Measurements from ENCODE around the gene PPP1R16B. TPM values are rescaled to one million over a fixed set of nuclear protein-coding genes. Genes with fewer than 3 reads are reported as not detected.
"Not testable (repeated sequence)": the region's sequence is repeated elsewhere in the genome, so short reads cannot be mapped to it uniquely, and the experiment has no call there.

PPP1R16B gene
- total RNA-seq, 5 donors from 2014 or later (not counting 1 experiment from before 2014, with no cell fraction given), result 32.0 to 58.5 (median 50.2) TPM

DNA sequence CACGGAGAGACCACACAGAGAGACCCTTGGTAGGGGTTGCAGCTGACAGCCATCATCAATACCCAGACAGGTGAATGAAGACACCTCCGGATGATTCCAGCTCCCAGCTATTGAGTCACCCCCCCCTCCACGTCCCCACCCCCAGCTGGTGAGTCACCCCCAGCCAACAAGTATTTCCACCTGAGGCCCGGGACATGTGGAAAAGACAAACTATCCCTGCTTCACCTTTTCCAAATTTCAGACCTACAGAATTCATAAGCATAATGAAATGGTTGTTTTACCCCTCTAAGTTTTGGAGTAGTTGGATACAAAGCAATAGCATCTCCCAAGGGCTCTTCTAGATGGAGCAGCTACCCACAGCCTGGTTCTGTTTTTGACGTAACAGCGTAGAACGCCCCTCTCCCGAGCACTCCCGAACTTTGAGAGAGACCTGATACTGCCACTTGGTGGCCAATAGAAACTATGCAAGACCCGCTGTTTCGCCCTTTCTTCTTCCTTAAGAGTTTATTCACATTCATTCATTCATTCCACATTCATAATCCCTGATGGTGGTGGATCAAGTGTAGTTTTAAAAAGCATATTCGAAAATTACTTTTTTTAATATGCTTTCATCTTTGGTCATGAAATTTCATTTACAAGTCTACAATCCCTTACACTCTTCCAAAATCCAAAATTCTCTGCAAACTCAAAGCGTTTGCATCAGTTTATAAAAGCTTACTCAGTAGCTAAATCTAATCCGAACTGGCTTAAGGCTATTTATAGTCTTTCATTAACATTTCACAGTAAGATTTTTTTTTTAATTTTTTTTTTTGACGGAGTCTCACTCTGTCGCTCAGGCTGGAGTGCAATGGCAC is 15.1 kb upstream of the PPP1R16B start:
- WGBS (ENCODE audit: insufficient coverage), result 89% methylated on average over 3 of the region's 16 CpGs
- Histone ChIP-seq H3K27ac (ENCODE audit: low read length) (no peak overlapping the region), H3K36me3 (ENCODE audit: control insufficient read depth in 2 of 2, extremely low read depth in 1 of 2, insufficient read depth in 1 of 2, low read length in 1 of 2) (no peaks in the 10 kb centered on the region), H3K4me3 (ENCODE audit: control insufficient read depth in 1 of 2, extremely low read depth in 1 of 2, low read length in 1 of 2) (no peak overlapping the region), H3K27me3 (replicated peaks in 1 of 2; ENCODE audit: control insufficient read depth in 2 of 2, extremely low read depth in 1 of 2, insufficient read depth in 2 of 2, low read length in 1 of 2) (peaks cover 0 to 2% of the 10 kb centered on the region in 2 experiments), H3K9me3 (no peaks in the 10 kb centered on the region), H3K4me1 (ENCODE audit: control insufficient read depth in 1 of 2, extremely low read depth in 1 of 2, insufficient read depth in 2 of 2, low read length in 2 of 2) (peaks cover 0 to 9% of the 10 kb centered on the region in 2 experiments)
- no peaks in the 10 kb centered on the region for H3K9me3 Mint-ChIP-seq
- CTCF ChIA-PET, result interaction anchor here (0.6 to 1.2 kb wide), 14 partner anchors 13 to 172 kb away, joined by 3 to 6 read pairs (median 3); partner anchors contain the start of genes DHX35 (in 1 of the 2) and PPP1R16B (in 1 of the 2)
- peak; percentile 55 to 95 (median 60) for ATAC-seq (replicated peaks in 1 of 4)
- no peaks in the 10 kb centered on the region for H3K27me3 Mint-ChIP-seq
- H3K36me3 Mint-ChIP-seq, result no peaks in the 10 kb centered on the region
- H3K4me3 Mint-ChIP-seq, result peak overlapping the region in 1 of 3 donors; percentile 34
- no peak overlapping the region for H3K27ac Mint-ChIP-seq
- POLR2A ChIA-PET, result interaction anchor here (0.5 to 0.6 kb wide), 4 partner anchors 13 to 86 kb away, joined by 3 to 10 read pairs (median 3); no protein-coding TSS in a partner anchor
- peak in 25 of 35 experiments; percentile 20 to 77 (median 41) for DNase-seq
- H3K4me1 Mint-ChIP-seq, result peaks cover 7 to 10% (median 7%) of the 10 kb centered on the region in 3 donors

DNA sequence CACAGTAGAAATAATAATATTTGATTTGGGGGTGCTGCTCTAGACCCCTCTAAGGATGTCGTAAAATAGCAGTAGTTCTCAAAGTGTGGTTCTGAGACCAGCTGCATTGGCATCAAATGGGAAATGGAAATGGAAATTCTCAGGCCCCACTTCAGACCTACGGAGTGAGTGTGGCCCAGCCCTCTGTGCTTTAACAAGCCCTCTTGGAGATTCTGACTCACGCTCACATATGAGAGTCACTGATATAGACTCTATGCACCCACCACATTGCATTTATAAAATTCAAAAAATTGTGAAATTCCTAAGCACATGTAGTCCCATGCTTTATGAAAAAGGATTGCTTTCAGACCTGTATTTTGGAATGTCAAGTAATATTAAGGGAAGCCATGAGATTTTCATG is 14.2 kb upstream of the PPP1R16B start:
- peaks cover 7 to 10% (median 7%) of the 10 kb centered on the region in 3 donors for H3K4me1 Mint-ChIP-seq
- H3K4me1 ChIP-seq (ENCODE audit: control insufficient read depth in 1 of 2, extremely low read depth in 1 of 2, insufficient read depth in 2 of 2, low read length in 2 of 2), result peaks cover 0 to 9% of the 10 kb centered on the region in 2 experiments
- H3K9me3 Mint-ChIP-seq, result no peaks in the 10 kb centered on the region
- POLR2A ChIA-PET, result no interaction called here
- DNase-seq, result no peak
- WGBS (ENCODE audit: insufficient coverage), result no CpG with 5 or more reads among the region's 3 CpGs
- H3K4me3 ChIP-seq (ENCODE audit: control insufficient read depth in 1 of 2, extremely low read depth in 1 of 2, low read length in 1 of 2), result no peak overlapping the region
- H3K4me3 Mint-ChIP-seq, result no peak overlapping the region
- no peaks in the 10 kb centered on the region for H3K9me3 ChIP-seq
- CTCF ChIA-PET, result interaction anchor here in 1 of 2 donors (0.6 to 1.2 kb wide), 3 partner anchors 41 to 102 kb away, joined by 3 to 6 read pairs (median 3); no protein-coding TSS in a partner anchor
- H3K27me3 ChIP-seq (replicated peaks in 1 of 2; ENCODE audit: control insufficient read depth in 2 of 2, extremely low read depth in 1 of 2, insufficient read depth in 2 of 2, low read length in 1 of 2), result no peaks in the 10 kb centered on the region
- no peaks in the 10 kb centered on the region for H3K36me3 ChIP-seq (ENCODE audit: control insufficient read depth in 2 of 2, extremely low read depth in 1 of 2, insufficient read depth in 1 of 2, low read length in 1 of 2)
- H3K27ac Mint-ChIP-seq, result no peak overlapping the region
- no peak overlapping the region for H3K27ac ChIP-seq (ENCODE audit: low read length)
- no peaks in the 10 kb centered on the region for H3K36me3 Mint-ChIP-seq
- no peaks in the 10 kb centered on the region for H3K27me3 Mint-ChIP-seq
- ATAC-seq (replicated peaks in 1 of 4), result no peak

DNA sequence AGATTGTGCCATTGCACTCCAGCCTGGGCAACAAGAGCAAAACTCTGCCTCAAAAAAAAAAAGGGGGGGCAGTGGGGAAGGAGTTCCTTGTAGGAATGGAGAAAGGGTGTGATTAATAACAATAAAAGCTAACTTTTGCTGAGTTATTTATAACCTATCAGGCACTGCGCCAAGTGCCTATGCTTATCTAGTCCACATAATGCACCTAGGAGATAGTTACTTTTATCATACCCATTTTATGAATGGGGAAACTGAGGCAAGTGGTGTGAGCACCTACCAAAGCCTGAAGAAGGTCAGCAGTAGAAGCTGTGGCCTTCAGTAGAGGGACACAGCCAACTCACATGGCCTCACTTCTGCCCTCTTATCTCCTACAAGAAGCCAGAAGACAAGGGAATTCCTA is 13.6 kb upstream of the PPP1R16B start:
- H3K36me3 ChIP-seq (ENCODE audit: control insufficient read depth in 2 of 2, extremely low read depth in 1 of 2, insufficient read depth in 1 of 2, low read length in 1 of 2), result no peaks in the 10 kb centered on the region
- H3K4me3 Mint-ChIP-seq, result no peak overlapping the region
- ChIA-PET CTCF (interaction anchor here in 1 of 2 donors (0.6 to 1.2 kb wide), 3 partner anchors 11 to 101 kb away, joined by 3 to 6 read pairs (median 4); no protein-coding TSS in a partner anchor), POLR2A (no interaction called here)
- H3K27ac Mint-ChIP-seq, result no peak overlapping the region
- DNase-seq (no peak), ATAC-seq (replicated peaks in 1 of 4) (no peak)
- no peaks in the 10 kb centered on the region for H3K27me3 ChIP-seq (replicated peaks in 1 of 2; ENCODE audit: control insufficient read depth in 2 of 2, extremely low read depth in 1 of 2, insufficient read depth in 2 of 2, low read length in 1 of 2)
- no peaks in the 10 kb centered on the region for H3K36me3 Mint-ChIP-seq
- H3K4me3 ChIP-seq (ENCODE audit: control insufficient read depth in 1 of 2, extremely low read depth in 1 of 2, low read length in 1 of 2), result no peak overlapping the region
- H3K27me3 Mint-ChIP-seq, result no peaks in the 10 kb centered on the region
- WGBS (ENCODE audit: insufficient coverage), result no CpG with 5 or more reads among the region's 1 CpG
- H3K9me3 ChIP-seq, result no peaks in the 10 kb centered on the region
- peaks cover 7 to 10% (median 7%) of the 10 kb centered on the region in 3 donors for H3K4me1 Mint-ChIP-seq
- H3K9me3 Mint-ChIP-seq, result no peaks in the 10 kb centered on the region
- no peak overlapping the region for H3K27ac ChIP-seq (ENCODE audit: low read length)
- peaks cover 0 to 9% of the 10 kb centered on the region in 2 experiments for H3K4me1 ChIP-seq (ENCODE audit: control insufficient read depth in 1 of 2, extremely low read depth in 1 of 2, insufficient read depth in 2 of 2, low read length in 2 of 2)

DNA sequence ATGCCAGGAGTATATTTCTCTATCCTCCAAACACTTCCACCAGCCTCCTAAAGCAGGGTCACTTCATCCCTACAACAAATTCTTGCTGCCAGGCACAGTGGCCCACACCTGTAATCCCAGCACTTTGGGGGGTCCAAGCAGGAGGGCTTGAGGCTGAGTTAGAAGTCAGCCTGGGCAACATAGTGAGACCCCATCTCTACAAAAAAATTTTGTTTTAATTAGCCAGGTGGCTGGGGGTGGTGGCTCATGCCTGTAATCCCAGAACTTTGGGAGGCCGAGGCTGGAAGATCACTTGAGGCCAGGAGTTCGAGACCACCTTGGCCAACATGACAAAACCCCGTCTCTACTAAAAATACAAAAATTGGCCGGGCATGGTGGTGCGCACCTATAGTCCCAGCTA is 11.4 kb upstream of the PPP1R16B start:
- H3K27me3 Mint-ChIP-seq; POLR2A ChIA-PET; H3K9me3 ChIP-seq; H3K36me3 ChIP-seq (ENCODE audit: control insufficient read depth in 2 of 2, extremely low read depth in 1 of 2, insufficient read depth in 1 of 2, low read length in 1 of 2); DNase-seq; H3K36me3 Mint-ChIP-seq; H3K27ac ChIP-seq (ENCODE audit: low read length); H3K4me3 Mint-ChIP-seq; CTCF ChIA-PET; H3K4me3 ChIP-seq (ENCODE audit: control insufficient read depth in 1 of 2, extremely low read depth in 1 of 2, low read length in 1 of 2); H3K27me3 ChIP-seq (replicated peaks in 1 of 2; ENCODE audit: control insufficient read depth in 2 of 2, extremely low read depth in 1 of 2, insufficient read depth in 2 of 2, low read length in 1 of 2); H3K9me3 Mint-ChIP-seq; ATAC-seq (replicated peaks in 1 of 4): not testable (repeated sequence)
- 92% methylated on average over 2 of the region's 5 CpGs for WGBS (ENCODE audit: insufficient coverage)
- peaks cover 0 to 10% of the 10 kb centered on the region in 2 experiments for H3K4me1 ChIP-seq (ENCODE audit: control insufficient read depth in 1 of 2, extremely low read depth in 1 of 2, insufficient read depth in 2 of 2, low read length in 2 of 2)
- peaks cover 12 to 20% (median 14%) of the 10 kb centered on the region in 3 donors for H3K4me1 Mint-ChIP-seq
- H3K27ac Mint-ChIP-seq, result peak overlapping the region in 1 of 2 donors; percentile 11

DNA sequence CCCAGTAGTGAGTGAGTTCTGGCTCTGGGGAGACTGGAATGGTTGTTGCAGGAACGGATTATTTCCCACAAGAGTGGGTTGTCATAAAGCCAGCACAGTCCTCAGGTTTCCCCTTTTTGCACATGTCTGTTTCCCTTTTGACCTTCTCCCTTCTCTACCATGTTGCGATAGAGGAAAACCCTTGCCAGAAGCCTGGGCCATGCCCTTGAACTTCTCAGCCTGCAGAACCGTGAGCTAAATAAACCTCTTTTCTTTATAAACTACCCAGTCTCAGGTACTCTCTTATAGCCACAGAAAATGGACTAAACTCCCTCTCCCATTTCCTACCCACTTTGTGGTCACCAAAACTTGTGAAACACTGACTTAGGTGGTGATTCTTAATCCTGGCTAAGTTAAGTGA is 7.2 kb upstream of the PPP1R16B start:
- CTCF ChIA-PET, result no interaction called here

DNA sequence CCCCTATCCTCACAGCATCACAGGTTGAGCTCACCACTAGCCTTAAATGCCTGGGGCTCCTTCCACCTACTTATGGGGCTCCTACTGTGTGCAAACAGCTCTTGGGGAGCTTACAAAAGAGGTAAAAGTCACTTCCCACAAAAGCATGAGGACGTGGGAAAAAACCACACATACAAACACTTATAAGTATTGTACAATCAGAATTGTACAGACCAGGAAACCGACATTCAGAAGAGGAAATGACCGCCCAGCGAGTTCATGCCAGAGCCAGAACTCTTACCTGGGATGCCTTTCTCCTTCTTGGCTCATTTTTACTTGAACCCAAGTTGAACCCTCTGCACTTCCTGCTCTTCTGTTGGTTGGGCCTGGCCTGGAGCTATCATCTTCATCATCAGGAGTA is 6.3 kb upstream of the PPP1R16B start:
- POLR2A ChIA-PET, result no interaction called here

More for the DNA sequence above, 7.2 kb upstream of the PPP1R16B start:
- DNase-seq, result no peak
- Histone ChIP-seq H3K27me3 (replicated peaks in 1 of 2; ENCODE audit: control insufficient read depth in 2 of 2, extremely low read depth in 1 of 2, insufficient read depth in 2 of 2, low read length in 1 of 2) (no peaks in the 10 kb centered on the region), H3K27ac (ENCODE audit: low read length) (no peak overlapping the region), H3K4me3 (ENCODE audit: control insufficient read depth in 1 of 2, extremely low read depth in 1 of 2, low read length in 1 of 2) (no peak overlapping the region), H3K4me1 (ENCODE audit: control insufficient read depth in 1 of 2, extremely low read depth in 1 of 2, insufficient read depth in 2 of 2, low read length in 2 of 2) (peaks cover 2 to 16% of the 10 kb centered on the region in 2 experiments), H3K36me3 (ENCODE audit: control insufficient read depth in 2 of 2, extremely low read depth in 1 of 2, insufficient read depth in 1 of 2, low read length in 1 of 2) (no peaks in the 10 kb centered on the region), H3K9me3 (no peaks in the 10 kb centered on the region)
- WGBS (ENCODE audit: insufficient coverage), result 100% methylated on average over 1 of the region's 3 CpGs
- no peaks in the 10 kb centered on the region for H3K36me3 Mint-ChIP-seq
- no peaks in the 10 kb centered on the region for H3K27me3 Mint-ChIP-seq
- POLR2A ChIA-PET, result interaction anchor here in 1 of 2 donors (0.6 kb wide), 1 partner anchor 42 kb away, joined by 3 read pairs; no protein-coding TSS in a partner anchor
- peaks cover 18 to 19% (median 19%) of the 10 kb centered on the region in 3 donors for H3K4me1 Mint-ChIP-seq
- no peak for ATAC-seq (replicated peaks in 1 of 4)
- H3K27ac Mint-ChIP-seq, result peak overlapping the region in 1 of 2 donors; percentile 28
- no peak overlapping the region for H3K4me3 Mint-ChIP-seq
- H3K9me3 Mint-ChIP-seq, result peaks cover 3 to 7% (median 4%) of the 10 kb centered on the region in 3 donors

More for the DNA sequence above, 6.3 kb upstream of the PPP1R16B start:
- Histone ChIP-seq H3K9me3 (no peaks in the 10 kb centered on the region), H3K27me3 (replicated peaks in 1 of 2; ENCODE audit: control insufficient read depth in 2 of 2, extremely low read depth in 1 of 2, insufficient read depth in 2 of 2, low read length in 1 of 2) (no peaks in the 10 kb centered on the region), H3K4me3 (ENCODE audit: control insufficient read depth in 1 of 2, extremely low read depth in 1 of 2, low read length in 1 of 2) (no peak overlapping the region), H3K4me1 (ENCODE audit: control insufficient read depth in 1 of 2, extremely low read depth in 1 of 2, insufficient read depth in 2 of 2, low read length in 2 of 2) (peaks cover 8 to 19% of the 10 kb centered on the region in 2 experiments), H3K27ac (ENCODE audit: low read length) (no peak overlapping the region), H3K36me3 (ENCODE audit: control insufficient read depth in 2 of 2, extremely low read depth in 1 of 2, insufficient read depth in 1 of 2, low read length in 1 of 2) (no peaks in the 10 kb centered on the region)
- H3K9me3 Mint-ChIP-seq, result peaks cover 3 to 7% (median 4%) of the 10 kb centered on the region in 3 donors
- CTCF ChIA-PET, result interaction anchor here (0.7 kb wide), 2 partner anchors 33 to 183 kb away, joined by 3 to 4 read pairs; no protein-coding TSS in a partner anchor
- H3K36me3 Mint-ChIP-seq, result no peaks in the 10 kb centered on the region
- no peak for DNase-seq
- 49% methylated on average over 3 of the region's 4 CpGs for WGBS (ENCODE audit: insufficient coverage)
- H3K4me1 Mint-ChIP-seq, result peaks cover 18 to 27% (median 24%) of the 10 kb centered on the region in 3 donors
- peak overlapping the region; percentile 58 to 64 for H3K27ac Mint-ChIP-seq
- ATAC-seq (replicated peaks in 1 of 4), result no peak
- H3K4me3 Mint-ChIP-seq, result no peak overlapping the region
- no peaks in the 10 kb centered on the region for H3K27me3 Mint-ChIP-seq

Data from T-cell (primary cell).